Measurements from ENCODE around the gene TAGLN.
"Not testable (repeated sequence)": the region's sequence is repeated elsewhere in the genome, so short reads cannot be mapped to it uniquely, and the experiment has no call there.

Gene TAGLN

DNA sequence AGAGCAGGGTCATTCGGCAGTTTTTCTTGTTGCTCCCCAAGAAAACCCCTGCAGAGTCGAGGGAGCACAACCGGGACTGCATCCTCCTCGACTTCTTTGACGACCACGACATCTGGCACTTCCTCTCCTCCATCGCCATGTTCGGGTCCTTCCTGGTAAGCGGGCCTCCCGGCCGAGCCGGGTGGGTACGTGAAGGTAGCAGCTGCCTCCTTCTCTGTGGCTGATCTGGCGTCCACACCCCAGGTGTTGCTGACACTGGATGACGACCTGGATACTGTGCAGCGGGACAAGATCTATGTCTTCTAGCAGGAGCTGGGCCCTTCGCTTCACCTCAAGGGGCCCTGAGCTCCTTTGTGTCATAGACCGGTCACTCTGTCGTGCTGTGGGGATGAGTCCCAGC, 3.4 kb upstream of the TAGLN start:
- DNase-seq (ENCODE audit: low spot score): no peak

DNA sequence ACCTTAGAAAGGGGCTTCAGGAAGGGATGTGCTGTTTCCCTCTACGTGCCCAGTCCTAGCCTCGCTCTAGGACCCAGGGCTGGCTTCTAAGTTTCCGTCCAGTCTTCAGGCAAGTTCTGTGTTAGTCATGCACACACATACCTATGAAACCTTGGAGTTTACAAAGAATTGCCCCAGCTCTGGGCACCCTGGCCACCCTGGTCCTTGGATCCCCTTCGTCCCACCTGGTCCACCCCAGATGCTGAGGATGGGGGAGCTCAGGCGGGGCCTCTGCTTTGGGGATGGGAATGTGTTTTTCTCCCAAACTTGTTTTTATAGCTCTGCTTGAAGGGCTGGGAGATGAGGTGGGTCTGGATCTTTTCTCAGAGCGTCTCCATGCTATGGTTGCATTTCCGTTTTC, 2.2 kb upstream of the TAGLN start:
- DNase-seq (ENCODE audit: low spot score): no peak

GRCh38 chr11:117197516-117198456, 1.4 kb upstream of the TAGLN start:
- no peak for DNase-seq (ENCODE audit: low spot score)

DNA sequence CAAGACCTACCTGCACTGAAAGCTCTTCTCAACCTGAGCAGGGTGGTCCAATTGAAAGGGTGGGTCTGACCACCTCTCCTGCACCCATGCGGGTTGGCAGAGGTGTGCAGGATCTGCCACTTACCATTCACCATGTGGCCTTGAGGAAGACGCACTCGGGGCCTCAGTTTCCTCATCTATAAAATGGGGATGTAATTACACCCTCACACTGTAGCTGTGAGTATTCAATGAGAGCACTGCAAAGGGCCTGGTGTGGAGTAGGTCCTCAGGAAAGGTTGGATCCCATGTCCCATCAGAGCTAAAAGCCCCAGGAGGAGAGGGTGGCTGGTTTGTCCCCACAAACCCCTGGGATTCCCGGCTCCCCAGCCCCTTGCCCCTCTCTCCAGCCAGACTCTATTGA, 557 bp upstream of the TAGLN start:
- no peak for DNase-seq (ENCODE audit: low spot score)

- no peak for DNase-seq (ENCODE audit: low spot score)
These were observed 994 bp downstream of the TAGLN start for GRCh38 chr11:117199916-117200812.

GRCh38 chr11:117200813-117201657, 1.9 kb downstream of the TAGLN start:
- DNase-seq (ENCODE audit: low spot score): no peak

DNA sequence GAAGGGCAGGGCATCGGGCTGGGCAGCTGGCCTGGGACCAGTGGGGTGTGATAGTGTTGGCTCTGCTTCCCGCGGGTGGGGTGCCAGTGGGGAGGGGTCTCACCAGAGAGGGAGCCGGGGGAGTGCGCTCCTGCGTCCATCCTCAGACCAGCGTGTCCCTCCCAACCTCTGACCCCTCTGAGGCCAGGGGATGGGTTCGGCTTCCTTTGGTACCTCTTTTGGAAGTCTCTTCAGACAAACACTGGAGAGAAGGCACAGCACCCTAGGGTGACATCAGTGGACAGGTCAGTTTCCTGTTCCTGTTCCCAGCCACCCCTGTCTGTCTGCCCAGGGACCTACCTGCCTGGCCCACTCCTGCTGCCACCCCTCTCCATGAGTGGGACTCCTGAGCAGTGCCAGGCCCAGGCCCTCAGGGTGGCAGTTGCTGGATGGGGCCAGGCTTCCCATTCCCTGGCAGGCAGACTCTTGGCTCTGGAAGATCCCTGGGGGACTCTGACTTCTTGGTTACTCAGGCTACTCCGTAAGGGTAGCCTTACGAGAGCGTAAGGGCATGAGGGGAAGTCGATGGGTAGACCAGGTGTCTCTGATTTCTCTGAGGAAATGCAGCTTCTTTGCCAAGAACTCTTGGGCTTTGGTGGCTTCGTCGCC, 2.6 kb downstream of the TAGLN start:
- DNase-seq (ENCODE audit: low spot score): no peak

DNA sequence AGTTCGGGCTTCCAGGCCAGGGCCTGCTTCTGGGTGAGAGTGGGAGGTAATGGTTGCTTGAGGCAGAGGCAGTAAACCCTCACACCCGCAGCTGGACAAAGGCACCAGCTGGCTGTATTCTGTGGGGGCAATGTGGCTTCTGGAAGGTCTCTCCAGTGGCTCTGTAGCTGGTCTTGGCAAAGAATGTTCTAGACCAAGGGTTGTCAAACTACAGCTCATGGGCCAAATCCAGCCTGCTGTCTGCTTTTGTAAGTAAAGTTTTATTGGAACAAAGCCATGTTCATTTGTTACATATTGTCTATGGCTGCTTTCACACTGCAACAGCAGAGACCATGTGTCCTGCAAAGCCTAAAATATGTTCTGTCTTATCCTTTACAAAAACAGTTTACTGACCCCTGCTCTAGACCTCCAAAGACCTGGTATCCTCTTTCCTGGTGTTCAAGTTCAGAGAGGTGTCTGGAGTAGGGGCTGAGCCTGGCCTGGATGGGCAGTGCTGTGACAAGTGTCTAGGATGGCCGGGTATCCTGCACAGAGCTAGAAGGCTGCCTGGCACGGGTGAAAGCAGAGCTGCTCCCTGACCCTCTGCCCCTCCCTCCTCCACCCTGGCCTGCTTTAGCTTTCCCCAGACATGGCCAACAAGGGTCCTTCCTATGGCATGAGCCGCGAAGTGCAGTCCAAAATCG, 3.4 kb downstream of the TAGLN start:
- no peak for DNase-seq (ENCODE audit: low spot score)

DNA sequence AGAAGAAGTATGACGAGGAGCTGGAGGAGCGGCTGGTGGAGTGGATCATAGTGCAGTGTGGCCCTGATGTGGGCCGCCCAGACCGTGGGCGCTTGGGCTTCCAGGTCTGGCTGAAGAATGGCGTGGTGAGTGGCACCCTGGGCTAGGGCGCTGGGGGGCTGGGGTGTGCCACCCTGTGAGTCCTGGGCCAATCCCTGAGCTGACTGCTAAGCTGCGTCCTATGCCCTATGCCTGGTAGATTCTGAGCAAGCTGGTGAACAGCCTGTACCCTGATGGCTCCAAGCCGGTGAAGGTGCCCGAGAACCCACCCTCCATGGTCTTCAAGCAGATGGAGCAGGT, 3.9 kb downstream of the TAGLN start:
- DNase-seq (ENCODE audit: low spot score): no peak

GRCh38 chr11:117204283-117205080, 5.3 kb downstream of the TAGLN start:
- no peak for DNase-seq (ENCODE audit: low spot score)

DNA sequence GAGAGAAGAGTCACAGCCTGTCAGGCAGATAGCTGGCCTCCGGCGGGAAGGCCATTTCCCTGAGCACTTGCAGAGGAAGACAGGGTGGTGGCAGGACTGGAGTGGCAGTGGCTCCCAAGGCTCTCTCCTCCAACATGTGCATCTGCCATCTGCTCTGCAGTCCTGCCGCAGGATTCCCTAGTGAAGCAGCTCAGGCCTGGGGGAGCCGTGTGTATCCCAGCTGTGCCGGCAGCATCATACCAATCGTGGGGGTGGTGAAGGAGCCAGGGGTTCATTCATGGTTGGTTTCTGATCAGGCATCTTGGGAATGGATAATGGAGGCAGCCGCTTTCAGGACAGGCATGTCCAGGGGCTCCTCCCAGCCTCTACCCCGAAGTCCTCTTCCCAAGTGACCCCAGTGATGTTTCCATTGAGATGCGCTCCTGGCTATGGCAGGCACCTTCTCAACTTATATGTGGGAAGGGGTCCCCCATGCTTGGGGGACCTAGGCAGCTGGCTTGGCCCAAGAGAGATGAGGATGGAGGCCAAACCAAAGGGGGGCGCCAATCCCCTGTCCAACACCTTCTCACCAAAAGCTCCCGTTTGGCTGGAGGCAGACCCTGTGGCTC, 6.1 kb downstream of the TAGLN start:
- no peak for DNase-seq (ENCODE audit: low spot score)

DNA sequence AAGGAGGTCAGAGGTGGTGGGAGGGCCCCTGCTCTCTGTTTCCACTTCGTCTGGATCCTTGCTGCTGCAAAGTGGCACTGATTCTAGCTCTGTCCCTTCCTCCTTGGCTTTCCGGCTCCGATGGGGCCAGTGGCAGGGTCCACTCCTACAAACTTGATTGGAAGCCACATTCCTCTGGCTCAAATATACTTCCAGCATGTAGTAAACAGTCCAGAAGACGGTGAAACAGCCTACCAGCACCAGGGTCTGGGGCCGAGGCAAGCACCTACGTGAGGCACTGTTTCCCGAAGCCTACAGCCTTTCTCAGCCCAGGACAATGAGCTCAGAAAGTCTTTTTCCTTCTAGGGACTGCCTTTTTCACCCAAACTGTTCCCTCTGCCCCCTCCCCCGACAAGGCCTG, 6.9 kb downstream of the TAGLN start:
- not testable (repeated sequence) for DNase-seq (ENCODE audit: low spot score)

- not testable (repeated sequence) for DNase-seq (ENCODE audit: low spot score)
These were observed 7.7 kb downstream of the TAGLN start for GRCh38 chr11:117206859-117207258.

DNA sequence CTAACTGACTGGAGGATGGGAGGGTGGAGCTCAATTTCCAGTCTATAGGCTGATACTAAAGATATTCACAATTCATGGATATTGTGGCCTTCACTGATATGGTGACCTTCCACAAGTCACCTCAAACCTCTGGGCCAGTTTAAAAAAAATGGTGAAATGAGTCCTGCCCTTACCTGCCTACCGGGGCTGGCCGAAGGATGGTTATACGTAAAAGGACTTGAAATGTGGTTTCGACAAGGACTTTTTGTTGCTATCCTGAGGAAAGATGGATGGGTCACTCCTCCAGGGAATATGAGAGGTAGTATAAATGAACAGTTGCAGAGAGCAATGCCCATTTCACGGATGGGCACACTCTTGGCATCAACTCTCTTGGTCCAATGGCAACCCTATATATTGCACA, 8.3 kb downstream of the TAGLN start:
- DNase-seq (ENCODE audit: low spot score): not testable (repeated sequence)

- not testable (repeated sequence) for DNase-seq (ENCODE audit: low spot score)
These were observed 9.5 kb downstream of the TAGLN start for GRCh38 chr11:117208710-117209109.

- DNase-seq (ENCODE audit: low spot score): not testable (repeated sequence)
These were observed 10.4 kb downstream of the TAGLN start for GRCh38 chr11:117209351-117210125.

DNA sequence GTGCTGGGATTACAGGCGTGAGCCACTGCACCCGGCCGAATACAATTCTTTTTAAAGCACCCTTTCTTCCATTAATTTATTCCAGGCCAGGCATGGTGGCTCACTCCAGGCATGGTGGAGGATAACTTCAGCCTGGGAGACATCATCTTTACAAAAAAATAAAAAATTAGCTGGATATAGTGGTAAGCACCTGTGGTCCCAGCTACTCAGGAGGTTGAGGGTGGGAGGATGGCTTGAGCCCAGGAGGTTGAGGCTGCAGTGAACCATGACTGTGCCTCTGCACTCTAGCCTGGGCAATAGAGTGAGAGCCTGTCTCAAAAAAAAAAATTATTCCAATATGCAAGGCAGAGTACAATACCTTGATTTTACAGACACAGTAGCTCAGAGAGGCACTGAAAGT, 11.4 kb downstream of the TAGLN start:
- DNase-seq (ENCODE audit: low spot score): no peak

- no peak for DNase-seq (ENCODE audit: low spot score)
These were observed 13.7 kb downstream of the TAGLN start for GRCh38 chr11:117212697-117213355.

Data from pons (tissue), 1 donor.